Stimulated activated naive CD8-positive, alpha-beta T cell treated with anti-CD3 and anti-CD28 coated beads, Interleukin-15, Interleukin-2, amounts not matched to agents 100 U/mL and 50 U/mL, for 24 hours (primary cell): ENCODE results near the gene KCNH5.

Source experiments
- ATAC-seq: fragments of 150-1000 bp; cut with Tn5 transposase; one replicate; pipeline ENCODE4 v1.10.0; 2021
- DNase-seq: peaks from one replicate; pipeline ENCODE4 v3.0.0; 2021

The KCNH5 gene

GRCh38 chr14:62988967-62989366 is 56.3 kb downstream of the KCNH5 start:
- no peak for ATAC-seq
- DNase-seq, result no peak

GRCh38 chr14:62983821-62984220 is 61.4 kb downstream of the KCNH5 start:
- DNase-seq (no peak), ATAC-seq (no peak)

GRCh38 chr14:62980693-62981092 is 64.6 kb downstream of the KCNH5 start:
- no peak for ATAC-seq
- DNase-seq, result no peak

DNA sequence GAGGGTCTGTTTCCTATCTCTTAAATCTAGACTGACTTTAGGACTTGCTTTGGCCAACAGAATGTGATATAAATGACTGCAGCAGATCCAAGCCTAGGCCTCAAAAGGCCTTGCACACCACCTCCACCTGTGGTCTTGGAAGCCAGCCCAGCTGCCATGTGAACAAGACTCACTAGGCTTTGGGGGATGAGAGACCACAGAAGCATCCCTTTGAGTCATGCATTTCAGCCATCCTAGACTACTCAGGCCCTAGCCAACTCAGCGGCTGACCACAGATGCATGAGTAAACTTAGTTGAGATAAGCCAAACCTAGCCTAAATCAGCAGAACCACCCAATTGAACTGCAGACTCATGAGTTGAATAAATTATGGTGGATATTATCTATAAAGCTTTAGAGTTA is 87.7 kb downstream of the KCNH5 start:
- no peak for ATAC-seq
- no peak for DNase-seq

- DNase-seq, result no peak
- no peak for ATAC-seq
Measured at GRCh38 chr14:62956413-62956812, 88.8 kb downstream of the KCNH5 start.

GRCh38 chr14:62954165-62954564 is 91.1 kb downstream of the KCNH5 start:
- DNase-seq, result no peak

DNA sequence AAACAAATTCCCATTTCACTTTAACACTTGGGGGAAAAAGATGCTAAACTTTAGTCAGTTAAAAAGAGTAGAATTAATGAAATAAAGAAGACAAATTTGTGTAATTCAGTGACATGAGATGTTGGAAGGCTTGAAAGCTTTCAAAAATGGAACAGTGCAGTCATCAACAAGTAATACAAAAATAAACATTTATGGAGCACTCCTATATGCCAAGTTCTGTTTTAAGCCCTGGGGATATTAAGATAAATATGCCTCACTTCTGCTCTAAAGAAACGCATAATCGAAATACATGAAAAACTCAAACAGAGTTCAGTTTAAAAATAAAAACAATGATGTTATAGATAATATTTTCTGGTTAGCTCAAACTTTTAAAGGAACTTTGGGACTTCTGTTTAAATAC is 93.0 kb downstream of the KCNH5 start:
- ATAC-seq, result no peak

More at GRCh38 chr14:62954165-62954564, 91.1 kb downstream of the KCNH5 start:
- no peak for ATAC-seq

DNA sequence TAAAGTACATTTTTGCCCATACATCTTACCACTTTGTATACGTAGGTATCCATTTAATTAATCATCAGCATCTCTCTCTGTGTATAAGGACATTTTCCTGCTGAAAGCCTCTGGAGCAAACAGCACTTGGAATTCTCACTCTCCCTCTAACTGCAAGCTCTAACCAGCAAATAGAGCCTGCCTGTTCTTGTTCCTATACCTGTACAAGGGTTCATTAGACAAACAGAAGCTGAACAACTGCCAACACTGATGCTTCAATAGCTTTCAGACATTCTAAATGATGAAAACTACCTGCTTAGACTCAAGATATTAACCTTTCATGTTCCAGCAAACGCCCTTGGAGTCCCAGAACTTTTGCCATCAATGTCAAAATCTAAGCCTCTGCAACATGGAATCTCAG is 98.0 kb downstream of the KCNH5 start:
- no peak for ATAC-seq
- DNase-seq, result no peak

More for the DNA sequence above, 93.0 kb downstream of the KCNH5 start:
- DNase-seq, result no peak

GRCh38 chr14:62946221-62946620 is 99.0 kb downstream of the KCNH5 start:
- ATAC-seq (no peak), DNase-seq (no peak)

DNA sequence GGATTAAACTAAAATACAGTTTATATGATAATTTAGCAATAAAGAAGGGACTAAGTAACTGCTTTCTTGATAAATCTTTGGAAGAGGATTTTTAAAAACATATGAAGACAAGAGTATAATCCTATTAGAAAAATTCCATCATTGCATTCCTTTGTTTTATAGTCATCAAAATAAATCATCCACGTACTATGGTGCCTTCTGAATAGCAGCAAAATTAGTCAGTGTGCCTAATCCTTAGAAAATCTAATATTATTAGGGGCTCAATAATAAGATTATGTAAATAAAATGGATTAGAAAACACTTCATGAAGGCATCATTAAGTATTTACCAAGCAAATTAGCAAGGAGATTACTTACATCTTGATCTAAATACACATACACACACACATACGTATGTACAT is 102.1 kb downstream of the KCNH5 start:
- DNase-seq, result no peak
- ATAC-seq, result no peak

DNA sequence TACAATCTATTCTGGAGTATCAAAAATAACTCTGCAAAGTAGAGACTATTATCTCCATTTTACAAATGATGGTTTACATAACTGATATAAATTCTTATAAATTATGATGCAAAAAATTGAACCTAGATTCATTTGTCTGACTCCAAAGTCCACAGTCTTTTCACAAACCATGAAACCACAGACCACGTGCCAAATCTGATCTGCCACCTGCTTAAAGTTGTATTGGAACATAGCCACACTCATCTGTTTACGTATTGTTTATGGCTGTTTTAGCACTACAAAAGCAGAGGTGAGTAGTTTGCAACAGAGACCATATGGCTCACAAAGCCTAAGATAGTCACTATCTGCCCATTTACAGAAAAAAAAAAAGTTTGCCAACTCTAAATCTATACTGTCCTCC is 105.3 kb downstream of the KCNH5 start:
- no peak for DNase-seq

GRCh38 chr14:62938778-62939177 is 106.5 kb downstream of the KCNH5 start:
- DNase-seq (no peak), ATAC-seq (no peak)

More for the DNA sequence above, 105.3 kb downstream of the KCNH5 start:
- ATAC-seq, result no peak

DNA sequence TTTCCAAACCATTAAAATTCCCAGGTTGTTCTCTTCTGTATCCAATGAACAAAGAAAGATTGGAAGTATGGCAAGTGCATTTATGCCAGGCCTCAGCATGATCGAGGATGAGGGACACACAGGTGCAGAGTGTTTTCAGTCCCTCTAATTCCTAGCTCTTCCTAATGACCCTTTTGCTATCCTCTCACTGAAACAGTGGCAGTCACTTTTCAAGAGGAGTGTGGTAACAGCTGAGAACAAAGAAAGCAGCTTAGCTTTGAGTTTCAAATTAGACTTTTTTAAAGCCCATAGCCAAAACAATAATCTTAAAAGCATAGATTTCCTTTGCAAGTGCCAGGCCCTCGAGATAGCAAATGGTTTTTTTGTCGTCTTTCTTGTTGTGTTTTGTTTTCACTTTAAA is 110.8 kb downstream of the KCNH5 start:
- ATAC-seq (no peak), DNase-seq (no peak)

- DNase-seq (no peak), ATAC-seq (no peak)
Measured at GRCh38 chr14:62921466-62921865, 123.8 kb downstream of the KCNH5 start.

DNA sequence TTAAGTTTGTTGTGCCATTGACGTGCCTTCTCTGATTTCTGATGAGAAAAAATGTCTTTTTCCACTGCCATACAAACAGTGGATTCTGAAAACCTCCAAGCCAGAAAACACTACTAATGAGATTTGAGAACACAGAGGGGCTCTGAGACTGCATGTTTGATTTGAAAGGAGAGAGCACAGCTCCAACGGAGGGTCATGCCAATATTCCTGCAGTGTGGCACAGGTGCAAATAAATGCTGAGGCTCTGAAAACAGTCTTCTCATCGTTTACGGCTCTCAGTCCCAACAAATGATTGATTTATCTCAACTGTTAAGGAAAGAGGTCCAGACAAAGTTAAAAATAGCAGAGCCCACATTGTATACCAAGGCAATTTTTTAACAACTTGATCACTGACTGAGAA is 128.7 kb downstream of the KCNH5 start:
- DNase-seq (no peak), ATAC-seq (no peak)

DNA sequence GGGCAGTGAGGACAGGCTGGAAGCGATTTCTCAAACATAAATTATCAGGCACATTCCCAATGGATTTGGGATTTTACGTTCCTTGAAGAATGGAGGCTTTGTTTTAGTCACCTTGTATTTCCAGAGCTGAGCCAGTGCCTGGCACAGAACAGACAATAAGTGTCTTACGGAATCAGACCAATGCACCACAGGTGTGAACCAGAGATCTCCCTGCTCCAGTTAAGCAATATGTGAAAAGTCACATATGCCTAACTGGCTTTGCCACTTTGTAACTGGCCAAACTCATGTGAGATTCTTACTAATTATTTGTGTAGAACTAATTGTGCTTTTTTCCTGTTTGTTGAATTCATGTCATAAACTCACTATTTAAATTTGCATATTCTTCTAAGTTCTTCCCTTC is 130.4 kb downstream of the KCNH5 start:
- DNase-seq (no peak), ATAC-seq (no peak)

DNA sequence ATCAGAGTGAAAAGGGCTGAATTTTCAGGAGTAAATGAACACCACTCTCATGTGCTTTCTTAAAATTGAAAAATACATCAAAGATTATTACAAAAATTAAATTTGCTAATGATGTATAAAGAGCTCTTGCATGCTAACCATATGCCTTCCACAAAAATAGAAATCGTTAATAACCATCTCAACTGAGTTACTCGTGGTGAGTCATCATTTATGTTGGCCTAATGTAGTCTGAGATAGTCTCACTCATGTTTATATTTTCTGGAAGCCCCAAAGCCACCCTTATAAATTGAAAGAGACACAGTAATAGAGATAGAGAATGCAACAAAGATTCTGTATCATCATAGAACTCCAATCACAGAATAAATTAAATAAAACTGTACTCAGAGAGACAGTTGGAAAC is 131.2 kb downstream of the KCNH5 start:
- DNase-seq (no peak), ATAC-seq (no peak)

GRCh38 chr14:62908506-62908905 is 136.8 kb downstream of the KCNH5 start:
- ATAC-seq (no peak), DNase-seq (no peak)

GRCh38 chr14:62905566-62905965 is 139.7 kb downstream of the KCNH5 start:
- ATAC-seq, result no peak
- DNase-seq, result no peak

DNA sequence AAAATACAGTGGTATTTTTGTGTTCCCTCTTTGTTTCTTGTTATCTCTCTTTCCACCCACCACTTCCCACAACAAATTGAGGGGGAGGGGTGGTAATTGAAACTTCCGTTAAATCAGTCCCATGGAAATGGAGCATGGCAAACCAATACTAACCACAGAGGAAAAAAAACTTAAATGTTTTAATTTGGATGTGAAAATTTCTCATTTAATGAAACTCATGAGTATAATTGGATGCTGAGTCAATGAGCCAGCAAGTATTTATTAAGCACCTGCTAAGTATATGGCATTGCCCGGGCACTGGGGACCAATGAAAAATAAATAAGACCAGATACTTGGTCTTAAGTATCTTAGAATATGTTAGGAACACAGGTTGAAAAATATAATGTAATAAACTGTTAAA is 147.5 kb downstream of the KCNH5 start:
- ATAC-seq (no peak), DNase-seq (no peak)

GRCh38 chr14:62896932-62897456 is 148.3 kb downstream of the KCNH5 start:
- DNase-seq (no peak), ATAC-seq (no peak)

- no peak for ATAC-seq
- DNase-seq, result no peak
Measured at GRCh38 chr14:62894736-62895135, 150.5 kb downstream of the KCNH5 start.

GRCh38 chr14:62889364-62889763 is 155.9 kb downstream of the KCNH5 start:
- ATAC-seq (no peak), DNase-seq (no peak)

DNA sequence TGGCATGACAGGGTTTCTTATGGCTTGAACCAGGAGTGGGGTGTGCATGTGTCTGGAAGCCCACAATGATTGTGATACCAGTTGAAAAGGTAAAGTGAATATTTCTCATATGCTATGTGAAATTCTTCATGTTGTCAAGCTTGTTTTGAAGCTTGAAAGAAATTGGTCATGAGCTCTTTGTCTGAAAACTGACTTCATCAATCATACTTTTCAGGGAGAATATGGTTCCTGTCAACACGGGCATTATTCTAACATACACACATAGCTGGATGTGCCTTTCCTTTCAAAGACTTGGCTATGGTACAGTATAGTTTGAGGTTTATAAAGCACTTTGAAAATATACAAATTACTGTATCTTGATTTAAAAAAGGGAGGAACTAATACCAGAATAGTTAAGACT is 158.8 kb downstream of the KCNH5 start:
- DNase-seq, result no peak
- ATAC-seq, result no peak

DNA sequence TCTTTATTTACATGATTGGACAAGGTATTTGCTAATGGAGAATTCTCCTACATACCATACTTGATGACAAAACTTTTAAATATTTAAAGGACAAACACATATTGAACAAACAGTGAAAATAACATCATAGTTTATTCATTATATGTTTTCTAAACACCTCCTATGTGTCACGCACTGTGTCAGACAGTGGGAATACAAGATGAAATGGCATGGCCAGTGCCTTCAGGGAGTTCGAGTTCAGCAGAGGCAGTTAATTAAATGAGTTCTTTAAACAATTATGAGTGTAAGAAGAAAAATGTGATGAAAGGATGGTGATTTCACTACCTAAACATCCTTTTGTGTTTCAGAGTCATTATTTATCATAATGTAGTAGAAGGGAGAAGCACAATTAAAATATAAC is 159.8 kb downstream of the KCNH5 start:
- ATAC-seq (no peak), DNase-seq (no peak)
